Mesothelial cell of epicardium (in vitro differentiated cells): ENCODE measurements around the gene ANO1. TPM values are rescaled to one million over a fixed set of nuclear protein-coding genes. Genes with fewer than 3 reads are reported as not detected.
A peak's percentile ranks its signal among the peaks of the same experiment; 100 is the strongest.

Experiments used
- DNase-seq, 2 experiments: peaks; one replicate each; pipeline ENCODE4 v3.0.0; 2021; ENCODE audit warnings: low spot score in 2 of 2; ENCODE audit not compliant: unreplicated experiment in 2 of 2
- H3K27ac Mint-ChIP-seq: 2 replicates; pipeline ENCODE4 v1.8.0; 2021; ENCODE audit warnings: mixed read lengths
- H3K27me3 Mint-ChIP-seq: 2 replicates; pipeline ENCODE4 v1.8.0; 2021; ENCODE audit warnings: low read depth, mixed read lengths
- H3K36me3 Mint-ChIP-seq: 2 replicates; pipeline ENCODE4 v1.8.0; 2021; ENCODE audit warnings: mixed read lengths
- H3K4me1 Mint-ChIP-seq: 2 replicates; pipeline ENCODE4 v1.8.0; 2021; ENCODE audit warnings: mixed read lengths
- H3K4me3 Mint-ChIP-seq: 2 replicates; pipeline ENCODE4 v1.8.0; 2021; ENCODE audit warnings: mild to moderate bottlenecking, moderate library complexity, mixed read lengths
- H3K9me3 Mint-ChIP-seq: 2 replicates; pipeline ENCODE4 v1.8.0; 2021; ENCODE audit warnings: mixed read lengths
- total RNA-seq: library from RNA; stranded (reverse); gene quantifications from 3 replicates; pipeline ENCODE4 v1.2.1, GENCODE V29; 2021
- TF ChIP-seq, protein P1 (sequence below): fragments of 200-600 bp; sonication (generic); IDR thresholded peaks from one replicate; pipeline ENCODE4 v1.5.0; 2021; ENCODE audit warnings: antibody characterized with exemption; ENCODE audit not compliant: unreplicated experiment

The ANO1 gene
- 35.1 to 39.6 TPM (median 37.2 TPM) in 3 replicates for total RNA-seq

DNA sequence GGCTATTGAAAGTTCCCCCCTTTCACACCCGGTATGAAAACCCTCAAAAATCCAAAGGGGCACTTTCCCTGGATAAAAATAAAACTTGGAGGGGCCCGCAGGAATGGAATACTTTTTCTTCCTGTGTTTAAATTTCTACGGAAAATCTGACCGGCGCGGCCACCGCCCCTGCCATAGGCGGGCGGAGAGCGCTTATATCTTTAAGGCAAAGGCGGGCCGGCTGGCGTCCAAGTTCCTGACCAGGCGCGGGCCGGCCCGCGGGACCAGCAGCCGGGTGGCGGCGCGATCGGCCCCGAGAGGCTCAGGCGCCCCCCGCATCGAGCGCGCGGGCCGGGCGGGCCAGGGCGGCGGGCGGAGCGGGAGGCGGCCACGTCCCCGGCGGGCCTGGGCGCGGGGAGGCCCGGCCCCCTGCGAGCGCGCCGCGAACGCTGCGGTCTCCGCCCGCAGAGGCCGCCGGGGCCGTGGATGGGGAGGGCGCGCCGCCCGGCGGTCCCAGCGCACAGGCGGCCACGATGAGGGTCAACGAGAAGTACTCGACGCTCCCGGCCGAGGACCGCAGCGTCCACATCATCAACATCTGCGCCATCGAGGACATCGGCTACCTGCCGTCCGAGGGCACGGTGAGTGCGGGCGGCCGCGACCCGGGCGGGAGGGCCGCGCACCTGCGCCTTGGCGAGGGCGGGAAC is at the start of gene ANO1:
ANO1 (plus strand) TSS at position 223 of the 686 bp plus-strand sequence; CDS start at position 513, 290 bp downstream.
- Mint-ChIP-seq H3K9me3 (no peaks in the 10 kb centered on the region), H3K4me1 (peaks cover 8% of the 10 kb centered on the region)
- DNase-seq: no peak

DNA sequence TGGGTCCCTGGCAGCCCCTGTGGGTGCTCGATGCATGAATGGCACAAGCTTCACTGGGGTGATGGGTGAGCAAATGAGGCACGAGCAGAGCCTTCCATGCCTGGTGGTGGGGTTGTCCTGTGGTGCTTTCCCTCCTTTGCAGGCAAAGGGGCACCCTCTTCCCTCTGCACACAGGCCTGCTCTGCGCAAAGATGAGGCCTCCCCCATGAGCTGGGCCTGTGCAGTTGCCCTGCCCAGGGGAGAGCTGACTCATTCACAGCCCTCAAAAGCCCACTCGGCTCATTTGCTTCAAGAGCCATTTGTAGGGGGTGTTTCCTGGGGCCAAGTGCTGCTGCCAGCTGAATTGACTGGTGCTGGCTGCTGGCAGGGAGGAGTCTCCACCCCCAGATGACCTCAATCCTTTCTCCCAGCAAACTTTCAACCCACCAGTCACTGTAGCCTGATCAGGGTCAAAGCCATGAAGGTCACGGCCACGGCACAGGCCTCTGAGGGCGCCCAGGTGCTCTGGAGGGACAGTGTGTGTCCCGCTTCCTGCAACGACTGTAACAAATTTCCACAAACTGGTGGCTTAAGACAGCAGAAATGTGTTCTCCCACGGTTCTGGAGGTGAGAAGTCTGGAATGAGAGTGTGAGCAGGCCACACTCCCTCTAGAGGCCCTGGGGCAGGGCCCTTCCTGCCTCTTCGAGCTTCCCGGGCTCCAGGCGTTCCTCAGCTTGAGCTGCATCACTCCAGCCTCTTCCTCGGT is 48.8 kb upstream of the ANO1 start:
- H3K27me3 Mint-ChIP-seq: peaks cover 13% of the 10 kb centered on the region
- no peak overlapping the region for H3K27ac Mint-ChIP-seq
- H3K9me3 Mint-ChIP-seq: no peaks in the 10 kb centered on the region
- TF ChIP-seq, protein P1, sequence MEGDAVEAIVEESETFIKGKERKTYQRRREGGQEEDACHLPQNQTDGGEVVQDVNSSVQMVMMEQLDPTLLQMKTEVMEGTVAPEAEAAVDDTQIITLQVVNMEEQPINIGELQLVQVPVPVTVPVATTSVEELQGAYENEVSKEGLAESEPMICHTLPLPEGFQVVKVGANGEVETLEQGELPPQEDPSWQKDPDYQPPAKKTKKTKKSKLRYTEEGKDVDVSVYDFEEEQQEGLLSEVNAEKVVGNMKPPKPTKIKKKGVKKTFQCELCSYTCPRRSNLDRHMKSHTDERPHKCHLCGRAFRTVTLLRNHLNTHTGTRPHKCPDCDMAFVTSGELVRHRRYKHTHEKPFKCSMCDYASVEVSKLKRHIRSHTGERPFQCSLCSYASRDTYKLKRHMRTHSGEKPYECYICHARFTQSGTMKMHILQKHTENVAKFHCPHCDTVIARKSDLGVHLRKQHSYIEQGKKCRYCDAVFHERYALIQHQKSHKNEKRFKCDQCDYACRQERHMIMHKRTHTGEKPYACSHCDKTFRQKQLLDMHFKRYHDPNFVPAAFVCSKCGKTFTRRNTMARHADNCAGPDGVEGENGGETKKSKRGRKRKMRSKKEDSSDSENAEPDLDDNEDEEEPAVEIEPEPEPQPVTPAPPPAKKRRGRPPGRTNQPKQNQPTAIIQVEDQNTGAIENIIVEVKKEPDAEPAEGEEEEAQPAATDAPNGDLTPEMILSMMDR: no peak
- no peak overlapping the region for H3K4me3 Mint-ChIP-seq
- peaks cover 8% of the 10 kb centered on the region for H3K4me1 Mint-ChIP-seq
- no peaks in the 10 kb centered on the region for H3K36me3 Mint-ChIP-seq
- DNase-seq: no peak

More for the DNA sequence above, at the start of gene ANO1:
- TF ChIP-seq, protein P1: no peak
- H3K36me3 Mint-ChIP-seq: peaks cover 3% of the 10 kb centered on the region
- H3K27ac Mint-ChIP-seq: no peak within 1 kb of the TSS
- H3K27me3 Mint-ChIP-seq: peaks cover 81% of the 10 kb centered on the region
- H3K4me3 Mint-ChIP-seq: peak within 1 kb of the TSS; percentile 62

DNA sequence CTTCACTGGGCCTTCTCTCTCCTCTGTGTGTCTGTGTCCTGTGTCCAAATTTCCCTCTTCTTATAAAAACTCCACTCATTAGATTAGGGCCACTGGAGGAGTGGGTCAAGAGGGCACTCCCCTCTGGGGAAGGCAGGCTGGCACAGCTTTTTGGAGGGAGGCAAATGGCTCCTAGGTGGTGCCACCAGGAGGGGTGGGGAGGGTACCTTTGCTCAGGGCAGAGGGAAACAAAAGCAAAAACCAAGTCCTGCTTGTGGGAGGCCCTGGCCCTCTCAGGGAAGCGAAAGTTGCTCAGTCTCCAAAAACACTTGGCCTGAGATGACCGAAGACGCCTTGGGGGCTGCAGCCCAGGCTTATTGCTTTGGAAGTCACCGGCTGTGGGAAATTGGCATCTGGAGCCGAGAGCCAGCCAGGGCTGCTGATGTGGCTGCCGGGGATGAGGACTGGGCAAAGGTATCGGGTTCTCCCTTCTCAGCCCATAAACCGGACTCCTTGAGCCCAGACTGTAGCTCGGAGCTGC is 48.2 kb upstream of the ANO1 start:
- Mint-ChIP-seq H3K36me3 (no peaks in the 10 kb centered on the region), H3K27ac (no peak overlapping the region), H3K9me3 (no peaks in the 10 kb centered on the region), H3K4me1 (peaks cover 8% of the 10 kb centered on the region), H3K4me3 (no peak overlapping the region), H3K27me3 (peaks cover 13% of the 10 kb centered on the region)
- TF ChIP-seq, protein P1: no peak
- DNase-seq: no peak

DNA sequence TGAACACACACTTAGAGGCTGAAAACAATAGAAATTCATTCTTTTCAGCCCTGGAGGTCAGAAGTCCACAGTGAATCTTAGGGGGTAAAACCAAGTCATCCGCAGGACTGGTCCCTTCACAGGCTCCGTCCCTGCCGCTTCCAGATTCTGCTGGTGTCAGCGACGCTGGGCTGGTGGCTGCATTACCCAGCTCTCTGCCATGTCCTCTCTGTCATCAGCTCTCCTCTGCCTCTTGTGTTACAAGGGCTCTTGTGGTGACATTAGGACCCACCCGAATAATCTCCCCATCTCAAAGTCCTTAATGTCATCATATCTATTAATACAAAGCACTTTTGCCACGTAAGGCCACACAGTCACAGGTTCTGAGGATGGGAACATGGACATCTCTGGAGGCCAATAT is 47.7 kb upstream of the ANO1 start:
- no peak overlapping the region for H3K4me3 Mint-ChIP-seq
- no peaks in the 10 kb centered on the region for H3K36me3 Mint-ChIP-seq
- TF ChIP-seq, protein P1: no peak
- peaks cover 8% of the 10 kb centered on the region for H3K4me1 Mint-ChIP-seq
- H3K27ac Mint-ChIP-seq: no peak overlapping the region
- H3K9me3 Mint-ChIP-seq: no peaks in the 10 kb centered on the region
- H3K27me3 Mint-ChIP-seq: peaks cover 13% of the 10 kb centered on the region
- DNase-seq: peak in 1 of 2 experiments; percentile 3

DNA sequence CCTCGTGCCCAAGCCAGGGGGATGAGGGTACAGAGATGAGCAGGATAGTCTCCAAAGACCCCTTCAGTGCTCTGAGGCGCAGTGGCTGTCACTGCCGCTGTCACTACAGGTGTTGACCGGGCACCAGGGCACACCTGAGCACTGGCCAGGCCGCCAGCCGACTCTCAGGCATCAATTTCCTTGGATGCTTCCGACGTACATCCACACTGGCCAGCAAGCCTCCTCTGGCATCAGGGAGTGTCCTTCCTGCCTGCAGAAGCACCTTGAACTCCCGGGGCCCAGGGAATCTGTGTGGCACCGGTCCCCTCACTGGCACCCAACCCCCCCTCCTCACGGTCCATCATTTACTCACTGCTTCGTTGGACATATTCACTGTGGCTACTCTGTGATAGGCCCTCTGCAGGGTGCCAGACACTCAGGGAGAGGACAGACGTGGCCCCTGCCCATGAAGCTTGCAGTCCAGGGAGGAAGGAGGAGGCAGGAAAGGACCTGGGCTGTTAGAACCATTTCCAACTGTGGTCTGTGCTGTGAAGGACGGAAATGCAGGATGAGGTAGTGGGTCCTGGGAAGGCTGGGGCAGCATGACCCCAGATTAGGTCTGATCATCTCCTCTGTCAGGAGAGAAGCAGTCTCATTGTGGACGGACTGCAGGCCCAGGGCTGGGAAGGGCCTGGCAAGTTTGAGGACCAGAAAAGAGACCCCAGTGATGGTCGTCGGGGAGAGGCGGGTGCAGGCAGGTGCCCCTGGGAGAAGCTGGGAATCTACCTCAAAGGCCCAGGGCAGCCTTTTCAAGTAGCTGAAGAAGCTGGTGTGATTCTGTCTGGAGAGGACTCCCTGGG is 46.3 kb upstream of the ANO1 start:
- Mint-ChIP-seq H3K4me1 (peaks cover 8% of the 10 kb centered on the region), H3K36me3 (peaks cover under 1% of the 10 kb centered on the region), H3K27ac (no peak overlapping the region), H3K4me3 (no peak overlapping the region), H3K9me3 (peaks cover 4% of the 10 kb centered on the region), H3K27me3 (peaks cover 13% of the 10 kb centered on the region)
- DNase-seq: peak in 1 of 2 experiments; percentile 28
- TF ChIP-seq, protein P1: no peak
